ENCODE data around the gene RLN3. TPM values are rescaled to one million over a fixed set of nuclear protein-coding genes. Genes with fewer than 3 reads are reported as not detected.

The RLN3 gene
- polyA plus RNA-seq, 4 donors = not detected

GRCh38 chr19:14051980-14052379 lies 24.0 kb downstream of the RLN3 start:
- DNase-seq (ENCODE audit: low read depth in 4 of 4, low spot score in 3 of 4) = no peak

GRCh38 chr19:14052470-14052869 lies 24.5 kb downstream of the RLN3 start:
- DNase-seq (ENCODE audit: low read depth in 4 of 4, low spot score in 3 of 4) = no peak

GRCh38 chr19:14053032-14053431 lies 25.1 kb downstream of the RLN3 start:
- no peak for DNase-seq (ENCODE audit: low read depth in 4 of 4, low spot score in 3 of 4)

GRCh38 chr19:14053500-14053899 lies 25.6 kb downstream of the RLN3 start:
- no peak for DNase-seq (ENCODE audit: low read depth in 4 of 4, low spot score in 3 of 4)

- DNase-seq (ENCODE audit: low read depth in 4 of 4, low spot score in 3 of 4) = no peak
Observed at GRCh38 chr19:14054099-14054498, 26.2 kb downstream of the RLN3 start.

- DNase-seq (ENCODE audit: low read depth in 4 of 4, low spot score in 3 of 4) = no peak
Observed at GRCh38 chr19:14054721-14055120, 26.8 kb downstream of the RLN3 start.

GRCh38 chr19:14055396-14055795 lies 27.4 kb downstream of the RLN3 start:
- no peak for DNase-seq (ENCODE audit: low read depth in 4 of 4, low spot score in 3 of 4)

- DNase-seq (ENCODE audit: low read depth in 4 of 4, low spot score in 3 of 4) = no peak
Observed at GRCh38 chr19:14056069-14056666, 28.2 kb downstream of the RLN3 start.

GRCh38 chr19:14056741-14057356 lies 28.9 kb downstream of the RLN3 start:
- no peak for DNase-seq (ENCODE audit: low read depth in 4 of 4, low spot score in 3 of 4)

GRCh38 chr19:14058182-14059092 lies 30.5 kb downstream of the RLN3 start:
- DNase-seq (ENCODE audit: low read depth in 4 of 4, low spot score in 3 of 4) = no peak

- no peak for DNase-seq (ENCODE audit: low read depth in 4 of 4, low spot score in 3 of 4)
Observed at GRCh38 chr19:14059093-14059480, 31.1 kb downstream of the RLN3 start.

GRCh38 chr19:14059652-14060155 lies 31.8 kb downstream of the RLN3 start:
- DNase-seq (ENCODE audit: low read depth in 4 of 4, low spot score in 3 of 4) = no peak

- no peak for DNase-seq (ENCODE audit: low read depth in 4 of 4, low spot score in 3 of 4)
Observed at GRCh38 chr19:14061081-14061749, 33.3 kb downstream of the RLN3 start.

- DNase-seq (ENCODE audit: low read depth in 4 of 4, low spot score in 3 of 4) = peak in 1 of 4 donors; percentile 61
Observed at GRCh38 chr19:14061751-14062557, 34.0 kb downstream of the RLN3 start, which contains the start of gene PALM3. Gene PALM3, minus strand, starts transcription at chr19:14062076. Its CDS starts 96 bp downstream, at chr19:14061980.

GRCh38 chr19:14062558-14062855 lies 34.6 kb downstream of the RLN3 start:
- DNase-seq (ENCODE audit: low read depth in 4 of 4, low spot score in 3 of 4) = no peak

GRCh38 chr19:14063105-14063504 lies 35.2 kb downstream of the RLN3 start:
- no peak for DNase-seq (ENCODE audit: low read depth in 4 of 4, low spot score in 3 of 4)

- DNase-seq (ENCODE audit: low read depth in 4 of 4, low spot score in 3 of 4) = no peak
Observed at GRCh38 chr19:14066134-14066533, 38.2 kb downstream of the RLN3 start.

GRCh38 chr19:14070268-14071050 lies 42.5 kb downstream of the RLN3 start:
- no peak for DNase-seq (ENCODE audit: low read depth in 4 of 4, low spot score in 3 of 4)

- DNase-seq (ENCODE audit: low read depth in 4 of 4, low spot score in 3 of 4) = no peak
Observed at GRCh38 chr19:14072535-14073260, 44.8 kb downstream of the RLN3 start, which contains the start of gene MISP3. Gene MISP3, plus strand, starts transcription at chr19:14072786. Its CDS starts 524 bp downstream, at chr19:14073310.
